HG03520 (cell line): ENCODE data around the gene TRAP1.
"Not testable (repeated sequence)": the region's sequence is repeated elsewhere in the genome, so short reads cannot be mapped to it uniquely, and the experiment has no call there.

Source experiments
- ATAC-seq: cut with Tn5 transposase; IDR thresholded peaks from one replicate; pipeline ENCODE4 v1.9.1; 2021; ENCODE audit warnings: mild to moderate bottlenecking, moderate library complexity; ENCODE audit not compliant: unreplicated experiment

The TRAP1 gene

DNA sequence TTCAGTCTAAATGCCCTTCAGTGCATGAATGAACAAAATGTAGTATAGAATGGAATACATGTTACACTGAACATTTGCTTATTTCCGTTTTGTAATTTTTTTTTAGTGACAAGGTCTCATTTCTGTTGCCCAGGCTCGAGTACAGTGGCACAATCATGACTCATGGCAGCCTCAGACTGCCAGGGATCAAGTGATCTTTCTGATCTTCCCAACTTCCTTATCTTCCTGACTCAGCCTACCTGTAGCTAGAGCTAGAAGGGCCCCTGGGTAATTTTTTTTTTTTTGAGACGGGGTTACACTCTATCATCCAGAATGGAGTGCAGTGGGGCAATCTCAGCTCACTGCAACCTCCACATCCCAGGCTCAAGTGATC lies 98.6 kb downstream of the TRAP1 start:
- ATAC-seq: no peak

DNA sequence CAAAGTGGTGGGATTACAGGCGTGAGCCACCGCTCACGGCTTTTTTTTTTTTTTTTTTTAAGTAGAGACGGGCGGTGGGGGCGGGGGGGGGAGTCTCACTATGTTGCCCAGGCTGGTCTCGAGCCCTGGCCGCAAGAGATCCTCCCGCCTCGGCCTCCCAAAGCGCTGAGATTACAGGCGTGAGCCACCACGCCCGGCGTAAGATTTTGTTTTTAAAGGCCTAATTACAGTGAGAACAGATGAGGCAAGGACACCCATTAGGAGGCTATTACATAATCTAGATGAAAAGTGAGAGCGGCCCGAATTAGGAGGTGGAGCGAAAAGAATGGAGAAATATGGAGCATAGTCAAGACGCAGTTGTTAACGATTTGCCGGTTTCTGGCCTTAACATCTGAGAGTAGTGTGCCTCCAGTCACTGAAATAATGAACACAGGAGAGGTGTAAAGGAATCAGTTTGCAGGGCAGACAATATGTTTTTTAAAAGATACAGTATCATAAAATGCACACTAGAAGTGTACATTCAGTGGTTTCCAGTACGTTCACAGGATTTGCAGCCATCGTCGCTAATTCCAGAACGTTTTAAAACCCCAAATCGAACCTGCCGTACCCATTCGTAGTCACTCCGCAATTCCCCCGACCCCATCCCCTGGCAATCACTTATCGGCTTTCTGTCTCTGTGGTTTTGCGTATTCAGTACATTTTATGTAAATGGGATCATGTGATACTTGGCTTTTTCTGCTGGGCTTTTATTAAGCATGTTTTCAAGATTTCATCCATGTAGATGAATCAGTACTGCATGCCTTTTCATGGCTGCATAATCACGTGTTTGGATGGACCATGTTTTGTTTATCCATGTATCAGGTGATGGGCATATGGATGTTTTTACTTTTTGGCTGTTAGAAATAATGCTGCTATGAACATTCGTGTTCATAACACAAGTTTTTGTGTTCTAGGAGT lies 104.5 kb downstream of the TRAP1 start:
- ATAC-seq: no peak

DNA sequence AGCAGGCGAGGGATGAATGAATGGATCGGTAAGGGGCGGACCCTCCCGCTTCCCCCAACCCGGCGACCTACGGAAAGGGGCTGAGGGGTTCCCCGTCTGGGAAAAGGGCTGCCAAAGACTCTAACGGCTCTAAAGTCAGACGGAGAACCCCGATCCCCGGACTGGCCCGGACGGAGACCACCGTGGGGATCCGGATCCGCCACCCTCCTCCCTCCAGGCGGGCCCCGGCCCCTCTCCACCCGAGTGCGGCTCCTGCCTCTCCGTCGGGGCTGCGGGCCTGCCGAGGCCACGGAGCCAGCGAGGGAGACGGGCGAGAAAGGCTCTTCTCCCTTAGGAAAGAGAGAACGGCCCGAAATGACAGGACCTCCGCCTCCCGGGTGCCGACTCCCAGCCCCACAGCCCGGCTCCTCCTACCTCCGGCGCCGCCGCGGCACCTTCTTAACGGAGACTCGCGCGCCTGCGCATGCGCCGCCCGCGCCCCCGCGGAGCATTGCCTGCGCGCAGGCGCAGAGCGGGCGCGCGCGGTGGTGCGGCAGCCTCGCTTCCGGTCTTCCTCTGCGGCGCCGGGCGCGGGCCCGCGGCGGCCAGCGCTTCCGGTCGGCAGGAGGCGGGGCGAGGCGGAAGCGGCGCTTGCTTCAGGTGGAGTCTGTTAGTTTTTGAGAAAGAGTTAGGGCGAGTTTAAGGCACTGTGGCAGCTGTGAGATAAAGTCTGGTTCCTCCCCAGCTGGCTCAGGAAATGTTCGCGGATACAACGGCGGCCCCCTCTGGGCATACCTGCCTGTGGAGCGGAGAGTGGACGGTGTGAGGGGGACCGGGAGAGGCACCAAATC lies 106.0 kb downstream of the TRAP1 start, which contains the start of gene SLX4:
Gene SLX4 (minus strand): TSS at position 461 of the 830 bp plus-strand sequence. CDS start 2,642 bp downstream, outside the sequence.
- peak; percentile 83 for ATAC-seq

DNA sequence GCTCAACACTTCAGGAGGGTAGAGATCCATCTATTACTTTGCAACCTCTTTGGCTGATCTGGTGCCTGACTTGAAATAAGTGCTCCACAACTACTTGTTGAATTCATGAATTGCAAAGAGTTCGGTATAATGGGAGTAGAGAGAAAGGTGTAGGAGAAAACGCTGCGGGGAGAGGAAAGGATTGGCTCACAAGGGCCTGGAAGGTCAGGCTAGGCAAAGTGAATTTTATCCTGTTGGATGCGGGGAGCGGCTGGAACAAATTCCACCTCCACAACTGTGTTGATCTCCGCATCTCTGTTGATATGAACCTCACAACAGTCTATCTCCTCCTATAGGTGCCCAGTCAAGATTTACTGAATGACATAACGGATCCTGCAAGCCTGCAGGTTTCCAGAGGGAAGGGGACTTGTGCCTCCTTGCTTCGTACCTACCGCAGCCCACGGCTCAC lies 106.6 kb downstream of the TRAP1 start:
- no peak for ATAC-seq

DNA sequence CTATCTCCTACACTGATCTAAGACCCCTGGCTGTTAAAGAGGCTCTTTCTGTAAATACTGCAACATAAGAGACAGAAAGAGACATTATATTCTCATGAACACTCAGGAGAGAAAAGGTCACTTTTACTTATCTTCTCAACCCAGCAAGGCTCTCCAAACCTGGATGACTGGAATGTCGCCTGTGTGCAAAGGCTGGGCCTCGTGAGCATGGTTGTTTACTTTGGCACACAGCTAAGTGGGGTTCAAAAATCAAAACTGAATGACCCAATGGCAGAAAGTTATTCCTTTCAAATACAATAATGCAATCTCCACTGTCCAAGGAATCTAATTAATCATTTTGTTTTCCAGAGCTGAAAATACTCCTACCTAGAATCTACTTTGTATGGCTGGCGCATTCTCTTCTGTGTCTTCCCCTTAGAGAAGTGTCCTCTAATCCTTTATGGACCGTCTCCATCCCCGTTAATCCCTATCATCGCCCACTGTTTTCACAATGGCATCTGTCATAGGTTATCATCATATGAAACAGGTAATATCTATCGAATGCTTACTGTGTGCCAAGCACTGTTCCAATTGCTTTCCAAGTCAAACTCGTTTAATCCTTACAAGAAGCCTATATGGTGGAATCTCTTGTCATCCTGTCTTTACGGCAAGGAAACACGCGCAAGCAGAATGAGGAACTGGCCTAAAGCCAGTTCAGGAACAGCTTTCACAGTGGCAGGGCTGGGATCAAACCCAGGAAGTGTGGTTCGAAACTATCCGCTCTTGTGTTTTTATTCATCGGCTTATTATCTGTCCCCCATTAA lies 107.2 kb downstream of the TRAP1 start:
- ATAC-seq: no peak

DNA sequence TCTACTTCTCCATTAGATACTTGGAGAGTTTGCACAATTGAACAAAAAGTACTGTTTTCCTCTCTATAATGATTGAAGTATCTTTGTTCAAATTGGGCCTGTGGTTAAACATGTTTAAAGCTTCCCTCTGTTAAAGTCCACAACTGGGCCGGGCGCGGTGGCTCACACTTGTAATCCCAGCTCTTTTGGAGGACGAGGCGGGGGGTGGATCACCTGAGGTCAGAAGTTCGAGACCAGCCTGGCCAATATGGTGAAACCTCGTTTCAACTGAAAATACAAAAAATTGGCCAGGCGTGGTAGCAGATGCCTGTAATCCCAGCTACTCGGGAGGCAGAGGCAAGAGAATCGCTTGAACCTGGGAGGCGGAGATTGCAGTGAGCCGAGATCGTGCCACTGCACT lies 108.3 kb downstream of the TRAP1 start:
- not testable (repeated sequence) for ATAC-seq

DNA sequence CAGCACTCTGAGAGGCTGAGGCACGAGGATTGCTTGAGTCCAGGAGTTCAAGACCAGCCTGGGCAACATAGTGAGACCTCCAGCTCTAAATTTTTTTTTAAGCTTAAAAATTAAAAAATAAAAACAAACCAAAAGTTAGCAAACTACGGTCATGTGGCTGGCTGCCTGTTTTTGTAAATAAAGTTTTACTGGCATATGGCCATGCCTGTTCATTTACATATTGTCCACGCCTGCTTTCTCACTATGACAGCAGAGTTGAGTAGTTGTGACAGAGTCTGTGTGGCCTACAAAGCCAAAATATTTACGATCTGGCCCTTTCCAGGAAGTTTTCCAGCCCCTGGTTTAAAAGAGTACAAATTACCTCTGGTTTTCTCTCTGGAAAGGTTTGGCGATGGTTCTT lies 109.3 kb downstream of the TRAP1 start:
- no peak for ATAC-seq
